T-helper 17 cell (primary cell): ENCODE results near the gene AKAP7. TPM values are rescaled to one million over a fixed set of nuclear protein-coding genes. Genes with fewer than 3 reads are reported as not detected.

ENCODE experiments used
- ATAC-seq: fragments of 150-1000 bp; cut with Tn5 transposase; 2 replicates; pipeline ENCODE4 v1.10.0; 2021; ENCODE audit warnings: mild to moderate bottlenecking, moderate library complexity
- DNase-seq, 3 donors: peaks; one replicate each; pipeline versions ENCODE4 v3.0.0 to v3.0.0-alpha.2; 2020 to 2021
- H3K9me3 ChIP-seq: one replicate; pipeline ENCODE4 v1.7.0; 2013; ENCODE audit warnings: low read length, mild to moderate bottlenecking; ENCODE audit not compliant: control insufficient read depth, poor library complexity, severe bottlenecking
- H3K27ac Mint-ChIP-seq: one replicate; pipeline ENCODE4 v1.8.0; 2022; ENCODE audit warnings: mild to moderate bottlenecking, moderate library complexity, mixed read lengths
- H3K27me3 Mint-ChIP-seq: one replicate; pipeline ENCODE4 v1.8.0; 2022; ENCODE audit warnings: mixed read lengths
- H3K36me3 Mint-ChIP-seq: one replicate; pipeline ENCODE4 v1.8.0; 2022; ENCODE audit warnings: low read depth, mixed read lengths
- H3K4me1 Mint-ChIP-seq: one replicate; pipeline ENCODE4 v1.8.0; 2022; ENCODE audit warnings: mild to moderate bottlenecking, mixed read lengths
- H3K4me3 Mint-ChIP-seq: one replicate; pipeline ENCODE4 v1.8.0; 2022; ENCODE audit warnings: mild to moderate bottlenecking, moderate library complexity, mixed read lengths
- total RNA-seq, 4 donors: library from RNA in 2 of 4; stranded (reverse) in 2 of 4; gene quantifications; one replicate each; pipeline ENCODE4 v1.2.3 and lab custom pipeline; 2022 to 2026

Gene AKAP7
- total RNA-seq, 2 donors from 2014 or later: 3.9 to 11.6 TPM

DNA sequence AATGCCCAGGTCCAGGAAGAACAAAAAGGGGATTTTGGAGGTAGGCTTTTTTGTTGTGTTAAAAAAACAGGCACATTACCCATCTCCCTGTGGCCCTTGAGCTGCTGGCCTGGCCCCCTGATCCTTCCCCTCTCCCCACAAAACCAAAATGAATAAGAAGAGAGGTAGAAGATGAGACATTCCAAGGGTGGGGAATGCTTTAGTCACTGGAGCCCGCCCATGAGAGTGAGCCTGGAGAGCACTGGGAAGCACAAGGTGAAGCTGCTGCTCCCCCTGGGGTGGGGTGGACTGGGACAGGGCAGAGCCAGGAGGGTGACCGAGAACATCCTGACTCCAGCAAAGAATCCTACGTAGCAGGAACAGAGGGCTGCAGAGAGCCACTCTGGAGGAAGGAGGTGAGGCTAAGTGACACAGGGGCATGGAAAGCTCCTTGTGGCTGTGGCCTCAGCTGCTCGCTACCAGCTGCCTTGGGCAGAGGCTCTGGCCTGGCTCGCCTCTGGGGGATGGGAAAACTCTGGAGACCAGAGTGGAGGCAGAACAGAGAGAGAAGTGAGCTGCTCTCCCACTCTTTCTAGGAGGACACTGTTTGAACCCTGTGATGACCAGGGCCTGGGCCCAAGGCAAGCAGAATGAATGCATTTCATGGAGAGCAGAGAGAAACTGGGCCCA, 48.3 kb downstream of the AKAP7 start:
- peak overlapping the region; percentile 90 for H3K27ac Mint-ChIP-seq
- no peaks in the 10 kb centered on the region for H3K9me3 ChIP-seq
- peaks cover 16% of the 10 kb centered on the region for H3K36me3 Mint-ChIP-seq
- peak; percentile 8 for ATAC-seq
- H3K4me1 Mint-ChIP-seq: peaks cover 14% of the 10 kb centered on the region
- no peak overlapping the region for H3K4me3 Mint-ChIP-seq
- H3K27me3 Mint-ChIP-seq: no peaks in the 10 kb centered on the region
- DNase-seq: no peak

DNA sequence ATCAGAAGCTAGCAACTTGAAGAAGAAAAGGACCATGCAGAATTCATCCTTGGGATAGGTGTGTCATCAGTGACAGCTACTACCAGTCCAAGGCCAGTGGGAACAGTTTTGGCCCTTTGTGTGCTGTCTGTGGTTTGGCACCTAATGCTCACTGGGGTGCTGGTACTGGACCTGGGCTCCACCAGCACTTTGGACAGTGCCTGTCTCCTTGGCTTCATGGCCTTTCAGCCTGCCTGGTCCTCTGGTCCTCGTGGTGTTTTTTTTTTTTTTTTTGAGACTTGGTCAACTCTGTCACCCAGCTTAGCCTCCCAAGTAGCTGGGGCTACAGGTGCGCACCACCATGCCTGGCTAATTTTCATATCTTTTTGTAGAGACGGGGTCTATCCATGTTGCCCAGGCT, 56.3 kb downstream of the AKAP7 start:
- H3K27ac Mint-ChIP-seq: no peak overlapping the region
- no peak for DNase-seq
- H3K27me3 Mint-ChIP-seq: no peaks in the 10 kb centered on the region
- H3K36me3 Mint-ChIP-seq: no peaks in the 10 kb centered on the region
- no peaks in the 10 kb centered on the region for H3K4me1 Mint-ChIP-seq
- H3K4me3 Mint-ChIP-seq: no peak overlapping the region
- no peak for ATAC-seq
- no peaks in the 10 kb centered on the region for H3K9me3 ChIP-seq

DNA sequence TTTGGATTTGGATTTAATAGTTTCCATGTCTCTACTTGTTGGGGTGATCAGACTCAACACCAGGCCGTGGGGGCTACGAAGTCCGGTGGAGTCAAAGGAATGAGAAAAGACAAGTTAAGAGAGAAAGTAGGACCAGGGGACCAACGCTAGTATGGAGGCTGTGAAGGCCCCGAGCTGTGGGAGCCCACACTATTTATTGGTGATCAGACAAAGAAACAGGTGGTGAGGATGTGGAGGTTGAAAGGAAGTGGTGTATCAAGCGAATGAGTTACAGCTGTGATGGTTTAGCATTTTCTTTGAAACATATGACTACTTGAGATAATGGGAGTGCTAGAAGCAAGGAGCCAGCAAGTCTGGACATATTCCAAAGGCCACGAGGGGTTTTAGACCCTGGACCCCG, 62.4 kb downstream of the AKAP7 start:
- Mint-ChIP-seq H3K27me3 (no peaks in the 10 kb centered on the region), H3K4me3 (peak overlapping the region; percentile 28), H3K27ac (peak overlapping the region; percentile 72), H3K4me1 (peaks cover 28% of the 10 kb centered on the region), H3K36me3 (no peaks in the 10 kb centered on the region)
- ATAC-seq: no peak
- H3K9me3 ChIP-seq: no peaks in the 10 kb centered on the region
- no peak for DNase-seq

DNA sequence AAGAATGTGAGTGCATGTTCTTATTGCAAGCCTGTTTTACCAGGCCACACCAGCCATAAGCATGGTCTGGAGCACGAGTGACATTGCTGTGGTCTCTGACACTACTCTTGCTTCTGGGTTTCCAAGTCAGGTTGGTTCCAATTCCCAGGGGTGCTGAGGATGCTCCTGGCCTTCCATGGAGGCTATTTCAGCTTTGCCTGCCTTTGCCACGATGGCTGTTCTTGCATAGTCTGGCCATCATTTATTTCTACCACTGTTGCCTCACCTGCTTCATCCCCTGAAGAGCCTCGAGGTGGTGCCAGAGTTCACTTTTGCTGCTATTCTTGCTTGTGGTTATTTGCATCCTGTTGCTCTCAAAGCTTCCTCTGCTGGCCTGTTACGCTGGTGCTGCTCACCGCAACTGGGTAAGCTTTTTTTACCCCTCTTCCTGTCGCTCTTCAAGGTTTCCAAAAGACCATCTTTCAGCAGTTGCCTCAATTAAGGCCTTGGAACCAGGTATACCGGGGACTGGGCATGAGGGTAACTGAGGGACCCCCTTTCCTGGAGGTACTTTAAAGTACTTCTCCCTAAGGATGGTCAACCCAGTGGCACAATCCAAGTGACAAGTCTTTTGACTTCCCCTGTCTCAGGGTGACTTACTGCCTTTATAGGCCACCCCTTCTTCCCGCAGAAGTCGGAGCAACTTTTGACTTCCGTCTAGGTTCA, 64.5 kb downstream of the AKAP7 start:
- no peaks in the 10 kb centered on the region for H3K27me3 Mint-ChIP-seq
- peaks cover 39% of the 10 kb centered on the region for H3K4me1 Mint-ChIP-seq
- peak overlapping the region; percentile 72 for H3K27ac Mint-ChIP-seq
- DNase-seq (peak; percentile 42 to 52 (median 51)), ATAC-seq (peak; percentile 98)
- no peaks in the 10 kb centered on the region for H3K9me3 ChIP-seq
- H3K36me3 Mint-ChIP-seq: no peaks in the 10 kb centered on the region
- peak overlapping the region; percentile 78 for H3K4me3 Mint-ChIP-seq

DNA sequence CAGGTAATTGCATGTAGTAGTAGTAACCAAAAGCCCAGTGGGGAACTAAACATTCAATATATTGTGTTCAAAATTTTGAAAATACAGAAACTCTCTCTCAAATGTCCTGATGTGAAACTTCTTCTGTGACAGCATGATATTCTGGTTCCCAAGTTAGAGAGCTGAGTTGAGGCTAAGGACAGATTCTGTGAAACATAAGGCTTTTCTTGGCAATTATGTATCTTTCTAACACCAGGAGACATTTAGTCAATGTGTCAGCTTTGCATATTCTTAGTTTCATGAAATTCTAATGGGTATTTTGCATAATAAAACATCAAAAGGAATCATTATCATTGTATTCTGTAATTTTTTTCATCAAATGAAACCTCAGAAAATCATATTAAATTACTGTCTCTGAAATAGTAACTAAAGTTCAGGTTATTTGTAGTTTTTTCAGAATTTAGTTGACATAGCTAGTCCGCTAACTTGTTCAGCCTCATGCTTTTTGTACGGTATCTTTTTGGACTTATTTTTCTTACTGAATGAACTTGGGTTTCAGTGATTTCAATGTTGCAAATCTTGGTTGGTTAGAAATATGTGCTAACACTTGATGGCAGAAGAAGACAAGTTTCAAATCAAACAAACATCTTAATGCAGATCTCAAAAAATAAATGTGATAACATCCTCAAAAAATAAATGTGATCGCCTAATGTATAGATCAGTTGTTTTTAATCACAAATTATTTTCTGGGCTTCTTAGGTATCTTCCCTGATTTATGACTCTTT, 70.4 kb downstream of the AKAP7 start:
- ATAC-seq (no peak), DNase-seq (no peak)
- Mint-ChIP-seq H3K36me3 (peaks cover 3% of the 10 kb centered on the region), H3K27ac (peak overlapping the region; percentile 72), H3K27me3 (no peaks in the 10 kb centered on the region), H3K4me3 (no peak overlapping the region), H3K4me1 (peaks cover 43% of the 10 kb centered on the region)
- no peaks in the 10 kb centered on the region for H3K9me3 ChIP-seq

DNA sequence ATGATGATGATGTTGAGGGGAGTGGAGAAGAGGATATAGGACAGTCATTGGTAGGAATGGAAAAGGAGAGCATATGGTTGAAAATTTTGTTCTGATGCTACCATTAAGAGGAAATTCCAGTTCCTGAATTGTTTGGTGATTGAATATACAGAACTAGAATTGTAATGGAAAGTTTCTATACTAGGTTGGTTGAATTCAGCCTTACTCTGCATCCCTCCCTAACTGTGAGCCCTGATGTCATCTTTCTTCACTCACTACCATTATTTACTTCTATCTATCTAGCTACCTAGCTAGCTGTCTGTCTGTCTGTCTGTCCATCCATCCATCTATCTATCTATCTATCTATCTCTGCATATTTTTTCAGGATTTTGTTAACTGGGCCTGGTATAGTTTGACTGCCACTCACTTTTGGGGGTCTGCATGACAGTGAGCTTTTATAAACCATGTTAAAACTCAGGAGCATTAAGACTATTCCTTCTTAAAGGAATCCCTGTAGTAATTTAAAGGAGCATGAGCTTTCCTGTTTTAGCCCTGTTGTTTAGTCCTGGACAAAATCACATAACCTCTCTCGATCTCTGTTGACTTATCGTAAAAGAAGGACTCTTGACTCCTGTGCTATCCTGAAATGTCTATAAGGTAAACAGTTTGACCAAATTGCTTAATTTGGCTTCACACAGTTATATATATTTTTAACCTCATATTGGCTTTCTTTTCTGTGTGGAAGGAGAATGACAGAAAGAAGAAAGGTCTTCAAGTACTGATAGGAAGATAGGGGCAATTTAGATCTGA, 71.4 kb downstream of the AKAP7 start:
- no peak for ATAC-seq

DNA sequence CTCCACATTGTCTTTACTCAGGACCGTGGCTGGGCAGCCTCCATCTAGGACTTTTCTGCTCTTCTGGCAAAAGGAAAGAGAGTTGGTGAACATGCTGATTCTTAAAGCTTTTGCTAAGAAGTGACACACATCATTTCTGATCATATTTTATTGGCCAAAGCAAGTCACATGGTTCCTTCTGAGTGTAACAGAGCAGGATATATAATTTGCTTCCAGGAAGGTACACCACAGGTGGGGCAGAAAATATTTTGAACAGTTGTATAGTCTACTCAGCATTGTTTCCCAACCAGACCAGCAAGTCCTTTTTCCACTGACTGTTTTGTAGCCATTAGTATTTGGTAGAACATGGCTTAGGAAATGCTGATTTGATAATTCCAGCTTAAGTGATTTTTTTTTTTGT, 73.5 kb downstream of the AKAP7 start:
- Mint-ChIP-seq H3K27me3 (no peaks in the 10 kb centered on the region), H3K4me3 (no peak overlapping the region), H3K4me1 (peaks cover 50% of the 10 kb centered on the region), H3K27ac (peak overlapping the region; percentile 79), H3K36me3 (peaks cover 9% of the 10 kb centered on the region)
- ATAC-seq (no peak), DNase-seq (no peak)
- H3K9me3 ChIP-seq: no peaks in the 10 kb centered on the region

More for the DNA sequence above, 71.4 kb downstream of the AKAP7 start:
- no peaks in the 10 kb centered on the region for H3K27me3 Mint-ChIP-seq
- DNase-seq: no peak
- peaks cover 44% of the 10 kb centered on the region for H3K4me1 Mint-ChIP-seq
- H3K27ac Mint-ChIP-seq: peak overlapping the region; percentile 72
- peaks cover 6% of the 10 kb centered on the region for H3K36me3 Mint-ChIP-seq
- H3K9me3 ChIP-seq: no peaks in the 10 kb centered on the region
- H3K4me3 Mint-ChIP-seq: no peak overlapping the region

DNA sequence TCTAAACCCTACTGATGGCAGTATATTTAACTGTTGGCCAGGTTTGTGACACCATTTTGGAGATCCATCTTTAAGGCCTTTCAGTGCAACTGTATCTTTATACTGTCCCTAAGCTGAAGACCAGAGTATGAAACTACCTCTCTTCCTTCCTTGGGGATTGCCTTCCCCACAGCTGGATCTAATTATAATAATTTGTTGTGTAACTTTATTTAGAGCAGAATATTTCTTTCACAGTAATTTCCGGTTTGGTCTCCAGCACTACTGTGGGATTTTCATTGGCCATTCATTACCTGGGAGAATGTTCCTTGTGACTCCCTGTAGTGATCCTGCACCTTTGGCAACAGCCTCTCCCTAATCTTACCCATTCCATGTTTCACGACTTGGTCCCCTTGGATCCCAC, 75.2 kb downstream of the AKAP7 start:
- DNase-seq (no peak), ATAC-seq (no peak)
- Mint-ChIP-seq H3K4me3 (no peak overlapping the region), H3K27me3 (no peaks in the 10 kb centered on the region), H3K4me1 (peaks cover 48% of the 10 kb centered on the region), H3K27ac (no peak overlapping the region), H3K36me3 (peaks cover 9% of the 10 kb centered on the region)
- no peaks in the 10 kb centered on the region for H3K9me3 ChIP-seq

DNA sequence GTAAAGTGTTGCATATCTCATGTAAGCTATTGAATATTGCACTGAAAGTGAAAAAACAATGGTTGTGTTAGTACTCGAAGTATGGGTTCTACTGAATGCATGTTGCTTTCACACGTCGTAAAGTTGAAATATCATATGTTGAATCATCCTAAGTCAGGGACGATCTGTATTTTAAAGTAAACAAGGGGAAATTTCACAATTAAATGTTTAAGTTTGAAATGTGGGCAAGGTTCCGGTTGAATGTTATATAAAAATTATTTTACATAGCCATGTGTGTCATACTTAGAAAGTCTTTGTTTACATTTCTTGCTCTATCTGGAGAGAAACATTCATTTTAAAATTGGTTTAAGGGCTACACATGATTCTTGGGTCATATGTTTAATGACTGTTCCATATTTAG, 76.8 kb downstream of the AKAP7 start:
- H3K4me1 Mint-ChIP-seq: peaks cover 35% of the 10 kb centered on the region
- no peak for ATAC-seq
- H3K9me3 ChIP-seq: no peaks in the 10 kb centered on the region
- no peak for DNase-seq
- H3K36me3 Mint-ChIP-seq: peaks cover 6% of the 10 kb centered on the region
- H3K27me3 Mint-ChIP-seq: no peaks in the 10 kb centered on the region
- no peak overlapping the region for H3K4me3 Mint-ChIP-seq
- H3K27ac Mint-ChIP-seq: no peak overlapping the region

DNA sequence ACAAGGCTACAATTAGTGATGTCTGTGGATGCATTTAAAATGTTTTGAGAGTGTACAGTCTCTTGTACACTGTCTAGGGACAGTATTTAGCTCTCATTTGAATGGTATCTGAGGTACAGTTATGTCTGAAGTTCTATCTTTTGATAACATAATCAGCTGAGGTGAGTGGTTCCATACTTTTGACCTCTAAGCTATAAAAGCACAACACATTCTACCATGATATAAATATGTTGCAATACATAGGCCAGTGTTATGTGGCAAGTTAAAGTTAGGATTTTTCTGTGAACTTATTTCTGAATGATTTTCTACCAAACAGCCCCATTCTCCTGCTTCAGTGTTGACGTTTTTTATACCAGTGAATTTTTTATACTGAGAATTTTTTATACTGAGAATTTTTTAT, 77.6 kb downstream of the AKAP7 start:
- DNase-seq (no peak), ATAC-seq (no peak)
- H3K9me3 ChIP-seq: no peaks in the 10 kb centered on the region
- Mint-ChIP-seq H3K4me3 (peak overlapping the region; percentile 13), H3K36me3 (peaks cover 6% of the 10 kb centered on the region), H3K4me1 (peaks cover 31% of the 10 kb centered on the region), H3K27me3 (no peaks in the 10 kb centered on the region), H3K27ac (peak overlapping the region; percentile 84)

DNA sequence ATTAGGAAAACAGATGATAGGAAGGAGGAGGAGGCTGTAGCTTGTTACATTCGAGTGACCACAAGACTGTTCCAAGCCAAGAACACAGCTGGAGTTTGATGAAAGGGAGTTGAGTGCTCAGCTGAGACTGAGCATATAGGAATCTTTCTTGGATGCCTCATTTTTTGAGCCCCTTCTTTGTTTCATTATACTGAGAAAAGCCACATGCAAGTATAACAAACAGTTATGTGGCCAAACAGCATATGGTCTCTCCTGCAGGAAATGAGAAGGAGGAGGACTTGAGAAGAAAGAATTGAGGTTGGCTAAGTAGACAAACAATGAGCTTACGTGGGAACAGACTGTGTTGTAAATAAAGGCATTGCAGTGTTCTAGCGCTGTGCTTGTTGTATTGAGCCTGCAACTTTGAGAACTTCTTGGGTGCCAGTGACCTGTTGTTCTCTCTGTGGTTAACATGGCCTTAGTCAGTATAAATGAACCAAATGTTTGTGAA, 78.3 kb downstream of the AKAP7 start:
- Mint-ChIP-seq H3K36me3 (peaks cover 6% of the 10 kb centered on the region), H3K4me3 (peak overlapping the region; percentile 42), H3K27me3 (no peaks in the 10 kb centered on the region), H3K27ac (peak overlapping the region; percentile 84), H3K4me1 (peaks cover 27% of the 10 kb centered on the region)
- H3K9me3 ChIP-seq: no peaks in the 10 kb centered on the region
- DNase-seq (no peak), ATAC-seq (peak; percentile 12)

DNA sequence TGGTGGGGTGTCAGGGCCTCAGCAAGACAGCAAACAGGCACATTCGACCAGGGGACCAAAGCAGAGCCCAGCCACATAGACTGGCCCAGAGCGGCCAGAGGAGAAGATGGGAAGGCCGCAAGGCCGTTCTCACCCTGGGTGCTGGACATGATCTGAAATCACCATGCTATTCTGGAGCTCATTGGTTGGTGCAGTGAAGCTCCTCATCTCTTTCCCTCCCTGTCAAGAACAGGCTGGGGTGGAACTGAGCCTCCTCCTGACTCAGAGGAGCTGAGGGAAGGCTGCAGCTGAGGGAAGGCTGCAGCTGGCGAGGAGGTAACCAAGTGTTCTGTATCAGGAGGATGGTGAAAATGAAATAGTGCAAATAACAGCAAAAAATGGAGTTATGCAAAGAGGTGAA, 80.0 kb downstream of the AKAP7 start:
- H3K36me3 Mint-ChIP-seq: peaks cover 6% of the 10 kb centered on the region
- ATAC-seq: no peak
- H3K27ac Mint-ChIP-seq: peak overlapping the region; percentile 45
- peaks cover 25% of the 10 kb centered on the region for H3K4me1 Mint-ChIP-seq
- H3K27me3 Mint-ChIP-seq: no peaks in the 10 kb centered on the region
- no peaks in the 10 kb centered on the region for H3K9me3 ChIP-seq
- no peak for DNase-seq
- H3K4me3 Mint-ChIP-seq: peak overlapping the region; percentile 3

DNA sequence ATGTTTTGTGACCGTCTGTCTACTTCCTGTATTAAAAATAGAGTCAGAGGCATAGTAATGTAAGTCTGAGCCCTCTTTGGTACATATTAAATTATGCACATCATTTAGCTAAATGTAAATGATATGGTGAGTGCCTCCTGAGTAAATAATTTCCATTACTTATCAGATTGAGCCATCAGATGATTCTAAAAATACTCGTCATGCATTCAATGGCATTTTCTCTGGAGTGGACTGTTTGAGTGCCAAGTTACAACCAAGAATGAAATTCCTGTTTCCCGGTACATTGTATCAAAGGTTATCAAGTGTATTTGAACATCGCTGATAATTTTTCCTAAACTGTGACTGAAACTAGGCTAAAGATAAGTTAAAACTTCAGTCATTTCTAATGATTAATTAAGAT, 81.0 kb downstream of the AKAP7 start:
- H3K9me3 ChIP-seq: no peaks in the 10 kb centered on the region
- peaks cover 3% of the 10 kb centered on the region for H3K36me3 Mint-ChIP-seq
- no peak overlapping the region for H3K27ac Mint-ChIP-seq
- DNase-seq (no peak), ATAC-seq (no peak)
- H3K27me3 Mint-ChIP-seq: no peaks in the 10 kb centered on the region
- peaks cover 26% of the 10 kb centered on the region for H3K4me1 Mint-ChIP-seq
- no peak overlapping the region for H3K4me3 Mint-ChIP-seq
